HepG2 (cell line): ENCODE data around the gene GALNT18.

ENCODE experiments used
- HNRNPLL ChIP-seq: fragments of 200-400 bp; formaldehyde crosslinking; IDR thresholded peaks from 2 replicates; pipeline ENCODE4 v1.6.1; 2017; ENCODE audit warnings: mild to moderate bottlenecking, low read depth, low read length; ENCODE audit not compliant: poor library complexity, severe bottlenecking
- ZBTB3 ChIP-seq: sonication (generic); formaldehyde crosslinking; IDR thresholded peaks from 2 replicates; pipeline ENCODE4 v1.4.0; 2020; ENCODE audit warnings: low read depth, mild to moderate bottlenecking, moderate library complexity, missing genetic modification reagents, borderline replicate concordance
- TF ChIP-seq, protein P1 (sequence below): IDR thresholded peaks from 2 replicates; pipeline ENCODE4 v1.6.1; 2016; ENCODE audit warnings: control low read depth
- TF ChIP-seq, protein P2 (sequence below): sonication (generic); formaldehyde crosslinking; IDR thresholded peaks from 2 replicates; pipeline ENCODE4 v1.4.0; 2020; ENCODE audit warnings: missing genetic modification reagents, borderline replicate concordance

DNA sequence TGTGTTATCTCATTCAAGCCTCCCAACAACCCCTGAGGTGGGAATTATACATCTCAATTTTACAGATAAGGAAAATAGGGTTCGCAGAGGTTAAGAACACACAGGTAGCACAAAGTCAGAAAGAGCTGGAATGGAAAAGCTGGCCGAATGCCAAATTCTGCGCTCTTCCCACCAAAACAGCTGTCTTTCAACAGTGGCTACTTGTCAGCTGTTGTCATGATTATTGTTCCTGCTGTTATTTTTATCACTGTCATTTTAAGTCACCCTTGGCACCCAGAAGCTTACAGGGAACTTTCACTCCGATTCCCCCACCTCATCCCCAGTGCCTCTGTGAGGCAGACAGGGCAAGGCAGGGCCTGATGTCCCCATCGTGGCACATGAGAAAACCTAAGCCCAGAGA is 194.3 kb downstream of the GALNT18 start:
- TF ChIP-seq ZBTB3 (CRISPR knock-in tag) (no peak), HNRNPLL (no peak)
- TF ChIP-seq, protein P1, sequence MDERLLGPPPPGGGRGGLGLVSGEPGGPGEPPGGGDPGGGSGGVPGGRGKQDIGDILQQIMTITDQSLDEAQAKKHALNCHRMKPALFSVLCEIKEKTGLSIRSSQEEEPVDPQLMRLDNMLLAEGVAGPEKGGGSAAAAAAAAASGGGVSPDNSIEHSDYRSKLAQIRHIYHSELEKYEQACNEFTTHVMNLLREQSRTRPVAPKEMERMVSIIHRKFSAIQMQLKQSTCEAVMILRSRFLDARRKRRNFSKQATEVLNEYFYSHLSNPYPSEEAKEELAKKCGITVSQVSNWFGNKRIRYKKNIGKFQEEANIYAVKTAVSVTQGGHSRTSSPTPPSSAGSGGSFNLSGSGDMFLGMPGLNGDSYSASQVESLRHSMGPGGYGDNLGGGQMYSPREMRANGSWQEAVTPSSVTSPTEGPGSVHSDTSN (CRISPR knock-in tag): no peak
- TF ChIP-seq, protein P2, sequence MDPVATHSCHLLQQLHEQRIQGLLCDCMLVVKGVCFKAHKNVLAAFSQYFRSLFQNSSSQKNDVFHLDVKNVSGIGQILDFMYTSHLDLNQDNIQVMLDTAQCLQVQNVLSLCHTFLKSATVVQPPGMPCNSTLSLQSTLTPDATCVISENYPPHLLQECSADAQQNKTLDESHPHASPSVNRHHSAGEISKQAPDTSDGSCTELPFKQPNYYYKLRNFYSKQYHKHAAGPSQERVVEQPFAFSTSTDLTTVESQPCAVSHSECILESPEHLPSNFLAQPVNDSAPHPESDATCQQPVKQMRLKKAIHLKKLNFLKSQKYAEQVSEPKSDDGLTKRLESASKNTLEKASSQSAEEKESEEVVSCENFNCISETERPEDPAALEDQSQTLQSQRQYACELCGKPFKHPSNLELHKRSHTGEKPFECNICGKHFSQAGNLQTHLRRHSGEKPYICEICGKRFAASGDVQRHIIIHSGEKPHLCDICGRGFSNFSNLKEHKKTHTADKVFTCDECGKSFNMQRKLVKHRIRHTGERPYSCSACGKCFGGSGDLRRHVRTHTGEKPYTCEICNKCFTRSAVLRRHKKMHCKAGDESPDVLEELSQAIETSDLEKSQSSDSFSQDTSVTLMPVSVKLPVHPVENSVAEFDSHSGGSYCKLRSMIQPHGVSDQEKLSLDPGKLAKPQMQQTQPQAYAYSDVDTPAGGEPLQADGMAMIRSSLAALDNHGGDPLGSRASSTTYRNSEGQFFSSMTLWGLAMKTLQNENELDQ (CRISPR knock-in tag): no peak
